SK-N-SH treated with all-trans-retinoic acid at 6 μM for 48 hours (cell line): Measurements from ENCODE around the gene CLSTN3.

Experiments
- ATAC-seq: fragments of 200-7000 bp; cut with Tn5 transposase; 3 replicates; pipeline ENCODE4 v1.9.1; 2020; ENCODE audit warnings: mild to moderate bottlenecking, moderate library complexity
- BACH2 ChIP-seq: fragments of 250-450 bp; sonication (Bioruptor Pico); IDR thresholded peaks from 2 replicates; pipeline ENCODE4 v1.9.0; 2021; ENCODE audit warnings: mild to moderate bottlenecking, borderline replicate concordance
- CREB5 ChIP-seq: fragments of 250-450 bp; sonication (Bioruptor Pico); IDR thresholded peaks from 2 replicates; pipeline ENCODE4 v1.5.1; 2020; ENCODE audit warnings: low read depth, mild to moderate bottlenecking, moderate library complexity
- CSDC2 ChIP-seq: fragments of 250-450 bp; sonication (Bioruptor Pico); IDR thresholded peaks from 2 replicates; pipeline ENCODE4 v1.5.0; 2020; ENCODE audit warnings: mild to moderate bottlenecking, moderate library complexity
- CSRNP3 ChIP-seq: fragments of 250-450 bp; sonication (Bioruptor Pico); IDR thresholded peaks from 2 replicates; pipeline ENCODE4 v1.5.1; 2021; ENCODE audit warnings: mild to moderate bottlenecking, moderate library complexity
- ESRRG ChIP-seq: fragments of 250-450 bp; sonication (Bioruptor Pico); IDR thresholded peaks from 2 replicates; pipeline ENCODE4 v1.6.1; 2021; ENCODE audit warnings: mild to moderate bottlenecking
- GLIS3 ChIP-seq: fragments of 250-450 bp; sonication (Bioruptor Pico); IDR thresholded peaks from 2 replicates; pipeline ENCODE4 v1.5.0; 2020; ENCODE audit warnings: mild to moderate bottlenecking, moderate library complexity
- ISL1 ChIP-seq: fragments of 250-450 bp; sonication (Bioruptor Pico); IDR thresholded peaks from 2 replicates; pipeline ENCODE4 v2.1.2; 2022; ENCODE audit warnings: mild to moderate bottlenecking, moderate library complexity
- OSR1 ChIP-seq: fragments of 250-450 bp; sonication (Bioruptor Pico); IDR thresholded peaks from 2 replicates; pipeline ENCODE4 v1.8.0; 2022; ENCODE audit warnings: moderate library complexity, mild to moderate bottlenecking, inconsistent platforms
- PATZ1 ChIP-seq: fragments of 250-450 bp; sonication (Bioruptor Pico); IDR thresholded peaks from 2 replicates; pipeline ENCODE4 v1.8.0; 2020; ENCODE audit warnings: mild to moderate bottlenecking, moderate library complexity, borderline replicate concordance
- POU6F1 ChIP-seq: fragments of 250-450 bp; sonication (Bioruptor Pico); IDR thresholded peaks from 2 replicates; pipeline ENCODE4 v1.8.0; 2021; ENCODE audit warnings: low read depth, mild to moderate bottlenecking, moderate library complexity, borderline replicate concordance
- PPARA ChIP-seq: fragments of 250-450 bp; sonication (Bioruptor Pico); IDR thresholded peaks from 2 replicates; pipeline ENCODE4 v1.5.0; 2020; ENCODE audit warnings: mild to moderate bottlenecking, borderline replicate concordance
- RARB ChIP-seq: fragments of 250-450 bp; sonication (Bioruptor Pico); IDR thresholded peaks from 2 replicates; pipeline ENCODE4 v1.8.0; 2021; ENCODE audit warnings: mild to moderate bottlenecking, moderate library complexity
- SNAI2 ChIP-seq: fragments of 250-450 bp; sonication (Bioruptor Pico); IDR thresholded peaks from 2 replicates; pipeline ENCODE4 v1.5.0; 2020; ENCODE audit warnings: mild to moderate bottlenecking, moderate library complexity
- TCF4 ChIP-seq: fragments of 250-450 bp; sonication (Bioruptor Pico); IDR thresholded peaks from 2 replicates; pipeline ENCODE4 v1.8.0; 2021; ENCODE audit warnings: mild to moderate bottlenecking, moderate library complexity, borderline replicate concordance
- TOX ChIP-seq: fragments of 250-450 bp; sonication (Bioruptor Pico); IDR thresholded peaks from 2 replicates; pipeline ENCODE4 v1.8.0; 2021; ENCODE audit warnings: mild to moderate bottlenecking, moderate library complexity, borderline replicate concordance
- TSHZ2 ChIP-seq: fragments of 250-450 bp; sonication (Bioruptor Pico); IDR thresholded peaks from 2 replicates; pipeline ENCODE4 v1.5.0; 2020; ENCODE audit warnings: mild to moderate bottlenecking, moderate library complexity
- ZC3H10 ChIP-seq: fragments of 250-450 bp; sonication (Bioruptor Pico); IDR thresholded peaks from 2 replicates; pipeline ENCODE4 v1.5.1; 2021; ENCODE audit warnings: mild to moderate bottlenecking, moderate library complexity
- ZFP3 ChIP-seq: fragments of 250-450 bp; sonication (Bioruptor Pico); IDR thresholded peaks from 2 replicates; pipeline ENCODE4 v1.5.0; 2020; ENCODE audit warnings: mild to moderate bottlenecking, moderate library complexity
- ZFP30 ChIP-seq: fragments of 450-650 bp; formaldehyde crosslinking; IDR thresholded peaks from 2 replicates; pipeline ENCODE4 v1.5.0; 2022; ENCODE audit warnings: mild to moderate bottlenecking, moderate library complexity
- ZNF565 ChIP-seq: fragments of 450-650 bp; formaldehyde crosslinking; conservative IDR thresholded peaks from 2 replicates; pipeline ENCODE4 v1.5.0; 2020; ENCODE audit warnings: low read depth, mild to moderate bottlenecking, moderate library complexity
- ZNF70 ChIP-seq: fragments of 450-650 bp; formaldehyde crosslinking; IDR thresholded peaks from 2 replicates; pipeline ENCODE4 v1.5.0; 2020; ENCODE audit warnings: mild to moderate bottlenecking, moderate library complexity
- ZNF8 ChIP-seq: fragments of 450-650 bp; formaldehyde crosslinking; IDR thresholded peaks from 2 replicates; pipeline ENCODE4 v1.5.0; 2020; ENCODE audit warnings: mild to moderate bottlenecking, moderate library complexity

Gene CLSTN3

GRCh38 chr12:7146228-7146627 lies 16.1 kb downstream of the CLSTN3 start:
- ATAC-seq = no peak
- no peak for TF ChIP-seq ZC3H10
- TF ChIP-seq SNAI2 (CRISPR knock-in tag) = no peak
- no peak for TF ChIP-seq ZNF8 (CRISPR knock-in tag)
- no peak for TF ChIP-seq TSHZ2 (CRISPR knock-in tag)
- no peak for TF ChIP-seq TOX (CRISPR knock-in tag)
- no peak for TF ChIP-seq PATZ1 (CRISPR knock-in tag)
- TF ChIP-seq TCF4 (CRISPR knock-in tag) = no peak
- TF ChIP-seq BACH2 (CRISPR knock-in tag) = no peak
- TF ChIP-seq ESRRG (CRISPR knock-in tag) = no peak
- TF ChIP-seq PPARA (CRISPR knock-in tag) = no peak
- TF ChIP-seq CSRNP3 (CRISPR knock-in tag) = no peak
- TF ChIP-seq ZNF565 (CRISPR knock-in tag) = no peak
- no peak for TF ChIP-seq POU6F1
- TF ChIP-seq CREB5 (CRISPR knock-in tag) = no peak
- no peak for TF ChIP-seq ZFP30 (CRISPR knock-in tag)
- TF ChIP-seq, all 23 proteins: peak for 0

- TF ChIP-seq TOX (CRISPR knock-in tag) (no peak), RARB (CRISPR knock-in tag) (no peak), BACH2 (CRISPR knock-in tag) (no peak), ZNF8 (CRISPR knock-in tag) (no peak), ZFP3 (CRISPR knock-in tag) (no peak), ZNF565 (CRISPR knock-in tag) (no peak), SNAI2 (CRISPR knock-in tag) (no peak), CREB5 (CRISPR knock-in tag) (no peak), CSRNP3 (CRISPR knock-in tag) (no peak), ESRRG (CRISPR knock-in tag) (no peak), GLIS3 (CRISPR knock-in tag) (no peak), ISL1 (CRISPR knock-in tag) (no peak), ZFP30 (CRISPR knock-in tag) (no peak), CSDC2 (no peak), OSR1 (CRISPR knock-in tag) (no peak), TCF4 (CRISPR knock-in tag) (no peak), ZNF70 (CRISPR knock-in tag) (no peak)
- no peak for ATAC-seq
Measured at GRCh38 chr12:7146906-7147305, 16.7 kb downstream of the CLSTN3 start.
